Measurements from ENCODE around the gene RASSF7.

Gene RASSF7

GRCh38 chr11:553988-554340 is 6.8 kb upstream of the RASSF7 start:
- H3K79me2 ChIP-seq (ENCODE audit: control insufficient read depth, insufficient read depth, low read length, poor library complexity), result no peaks in the 10 kb centered on the region
- H3K4me1 ChIP-seq (ENCODE audit: control insufficient read depth in 1 of 2, insufficient read depth in 2 of 2, low read length in 2 of 2), result peaks cover 11 to 15% of the 10 kb centered on the region in 2 experiments
- WGBS (ENCODE audit: extremely low coverage, insufficient coverage, insufficient read length), result no CpG with 5 or more reads among the region's 11 CpGs
- no peak overlapping the region for H4K8ac ChIP-seq (ENCODE audit: low read depth, low read length)
- H3K79me1 ChIP-seq (ENCODE audit: low read length), result peaks cover 3% of the 10 kb centered on the region
- no peak overlapping the region for H2BK12ac ChIP-seq (ENCODE audit: low read length)
- no peak overlapping the region for H3K4me3 ChIP-seq (ENCODE audit: low read depth, low read length)
- no peak overlapping the region for H3K4me2 ChIP-seq (ENCODE audit: low read length)
- no peak overlapping the region for H3K27ac ChIP-seq (ENCODE audit: low read depth, low read length)
- H3K27me3 ChIP-seq (ENCODE audit: insufficient read depth, low read length), result peaks cover 17% of the 10 kb centered on the region
- no peaks in the 10 kb centered on the region for H3K36me3 ChIP-seq (ENCODE audit: control insufficient read depth in 1 of 2, insufficient read depth in 2 of 2, low read length in 2 of 2)
- H2BK120ac ChIP-seq (ENCODE audit: insufficient read depth, low read length, poor library complexity), result no peak overlapping the region
- H3K18ac ChIP-seq (ENCODE audit: low read length), result no peak overlapping the region
- no peak overlapping the region for H2BK5ac ChIP-seq (ENCODE audit: low read depth, low read length, poor library complexity)
- H2AK5ac ChIP-seq (ENCODE audit: low read length), result no peak overlapping the region
- no peak overlapping the region for H3K9ac ChIP-seq (ENCODE audit: low read length)
- H4K12ac ChIP-seq (ENCODE audit: low read depth, low read length), result no peak overlapping the region
- H3K9me3 ChIP-seq (ENCODE audit: insufficient read depth, low read depth, low read length), result peaks cover 2% of the 10 kb centered on the region
- H3K14ac ChIP-seq (ENCODE audit: low read length), result no peak overlapping the region
- H3K4ac ChIP-seq (ENCODE audit: low read depth, low read length), result no peak overlapping the region
- no peak overlapping the region for H2AFZ ChIP-seq (ENCODE audit: insufficient read depth, low read length, poor library complexity)
- H3K23ac ChIP-seq (ENCODE audit: low read length), result no peak overlapping the region
- no peak for DNase-seq
- H4K91ac ChIP-seq (ENCODE audit: low read depth, low read length), result peak overlapping the region; percentile 10

DNA sequence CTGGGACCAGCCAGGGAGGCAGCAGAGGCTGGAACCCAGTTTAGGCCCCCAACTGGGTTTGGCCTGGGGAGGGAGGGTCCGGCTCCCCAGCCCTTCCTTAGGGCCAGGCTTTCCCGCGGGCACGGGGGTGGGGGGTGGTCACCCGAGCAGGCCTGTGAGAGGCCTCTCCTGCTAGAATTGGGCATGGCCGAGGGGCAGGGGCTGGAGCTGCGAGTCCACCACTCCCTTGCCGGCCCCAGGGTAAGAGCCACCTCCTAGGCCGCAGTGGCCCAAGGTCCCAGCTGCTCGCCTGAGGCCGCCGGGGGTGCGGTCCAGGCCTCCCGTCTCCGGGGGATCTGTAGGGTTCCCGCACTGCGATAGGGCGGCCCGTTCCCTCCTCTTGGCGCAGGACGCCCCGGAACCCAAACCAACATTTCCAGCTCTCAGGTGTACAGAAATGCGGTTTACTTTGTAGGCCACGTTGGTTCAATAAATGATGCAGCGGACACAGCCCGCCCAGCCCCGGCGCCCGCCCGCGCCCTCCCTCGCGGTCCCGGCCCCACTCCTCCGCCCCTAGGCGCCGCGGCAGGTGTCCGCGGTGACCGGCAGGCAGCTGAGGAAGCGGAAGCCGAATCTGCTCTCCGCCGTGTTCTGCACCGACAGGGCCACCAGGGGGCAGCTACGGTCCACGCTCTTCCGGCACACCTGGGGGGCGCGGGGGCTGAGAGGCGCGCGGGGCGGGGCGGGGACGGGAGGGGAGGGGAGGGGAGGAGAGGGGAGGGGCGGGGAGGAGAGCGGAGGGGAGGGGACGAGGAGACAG is 6.1 kb upstream of the RASSF7 start:
- no peaks in the 10 kb centered on the region for H3K36me3 ChIP-seq (ENCODE audit: control insufficient read depth in 1 of 2, insufficient read depth in 2 of 2, low read length in 2 of 2)
- no peak overlapping the region for H3K18ac ChIP-seq (ENCODE audit: low read length)
- H2BK5ac ChIP-seq (ENCODE audit: low read depth, low read length, poor library complexity), result no peak overlapping the region
- H3K9ac ChIP-seq (ENCODE audit: low read length), result no peak overlapping the region
- H3K79me1 ChIP-seq (ENCODE audit: low read length), result peaks cover 3% of the 10 kb centered on the region
- H3K4me2 ChIP-seq (ENCODE audit: low read length), result peak overlapping the region; percentile 46
- H2AFZ ChIP-seq (ENCODE audit: insufficient read depth, low read length, poor library complexity), result no peak overlapping the region
- H3K4me3 ChIP-seq (ENCODE audit: low read depth, low read length), result no peak overlapping the region
- H4K8ac ChIP-seq (ENCODE audit: low read depth, low read length), result no peak overlapping the region
- WGBS (ENCODE audit: extremely low coverage, insufficient coverage, insufficient read length), result no CpG with 5 or more reads among the region's 60 CpGs
- peaks cover 17% of the 10 kb centered on the region for H3K27me3 ChIP-seq (ENCODE audit: insufficient read depth, low read length)
- no peak overlapping the region for H4K91ac ChIP-seq (ENCODE audit: low read depth, low read length)
- no peak overlapping the region for H2BK120ac ChIP-seq (ENCODE audit: insufficient read depth, low read length, poor library complexity)
- no peak overlapping the region for H3K23ac ChIP-seq (ENCODE audit: low read length)
- no peak overlapping the region for H3K14ac ChIP-seq (ENCODE audit: low read length)
- peaks cover 15 to 18% of the 10 kb centered on the region in 2 experiments for H3K4me1 ChIP-seq (ENCODE audit: control insufficient read depth in 1 of 2, insufficient read depth in 2 of 2, low read length in 2 of 2)
- H3K79me2 ChIP-seq (ENCODE audit: control insufficient read depth, insufficient read depth, low read length, poor library complexity), result no peaks in the 10 kb centered on the region
- peaks cover 2% of the 10 kb centered on the region for H3K9me3 ChIP-seq (ENCODE audit: insufficient read depth, low read depth, low read length)
- H2BK12ac ChIP-seq (ENCODE audit: low read length), result no peak overlapping the region
- H3K27ac ChIP-seq (ENCODE audit: low read depth, low read length), result no peak overlapping the region
- no peak overlapping the region for H2AK5ac ChIP-seq (ENCODE audit: low read length)
- H4K12ac ChIP-seq (ENCODE audit: low read depth, low read length), result no peak overlapping the region
- H3K4ac ChIP-seq (ENCODE audit: low read depth, low read length), result no peak overlapping the region
- DNase-seq, result peak; percentile 57 to 83

DNA sequence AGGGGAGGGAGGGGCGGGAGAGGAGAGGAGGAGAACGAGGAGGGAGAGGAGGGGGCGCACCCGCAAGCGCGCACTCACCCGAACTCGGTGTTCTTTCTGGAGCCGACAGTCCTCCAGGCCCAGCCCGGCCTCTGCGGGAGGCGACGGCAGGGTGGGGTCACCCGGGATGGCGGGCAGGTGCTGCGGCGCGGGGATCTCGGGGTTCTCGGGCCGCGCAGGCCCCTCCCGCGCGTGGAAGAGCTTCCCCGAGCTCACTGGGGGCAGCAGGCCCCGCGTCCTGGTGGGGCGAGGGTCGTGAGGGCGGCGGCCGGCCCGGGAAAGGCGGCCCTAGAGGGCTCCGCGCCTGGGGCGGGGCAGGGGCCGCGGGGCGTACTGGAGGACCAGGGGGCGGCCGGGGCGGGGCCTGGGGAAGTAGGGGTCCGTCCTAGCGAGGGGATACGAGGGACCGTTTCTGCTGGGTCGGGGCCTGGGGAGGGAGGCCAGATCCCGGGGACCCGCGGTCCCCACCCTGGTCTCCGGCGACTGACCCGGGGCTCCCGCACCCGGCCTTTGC is 5.5 kb upstream of the RASSF7 start:
- Histone ChIP-seq H3K9me3 (ENCODE audit: insufficient read depth, low read depth, low read length) (peaks cover 2% of the 10 kb centered on the region), H3K79me2 (ENCODE audit: control insufficient read depth, insufficient read depth, low read length, poor library complexity) (peaks cover 3% of the 10 kb centered on the region), H4K12ac (ENCODE audit: low read depth, low read length) (no peak overlapping the region), H3K18ac (ENCODE audit: low read length) (peak overlapping the region; percentile 24), H3K27me3 (ENCODE audit: insufficient read depth, low read length) (peaks cover 17% of the 10 kb centered on the region), H3K79me1 (ENCODE audit: low read length) (peaks cover 9% of the 10 kb centered on the region), H2AFZ (ENCODE audit: insufficient read depth, low read length, poor library complexity) (peak overlapping the region; percentile 33), H4K8ac (ENCODE audit: low read depth, low read length) (no peak overlapping the region), H2BK120ac (ENCODE audit: insufficient read depth, low read length, poor library complexity) (no peak overlapping the region), H2BK12ac (ENCODE audit: low read length) (no peak overlapping the region), H3K27ac (ENCODE audit: low read depth, low read length) (no peak overlapping the region), H3K36me3 (ENCODE audit: control insufficient read depth in 1 of 2, insufficient read depth in 2 of 2, low read length in 2 of 2) (no peaks in the 10 kb centered on the region), H3K4me3 (ENCODE audit: low read depth, low read length) (peak overlapping the region; percentile 53), H4K91ac (ENCODE audit: low read depth, low read length) (peak overlapping the region; percentile 37), H2BK5ac (ENCODE audit: low read depth, low read length, poor library complexity) (no peak overlapping the region), H3K4me1 (ENCODE audit: control insufficient read depth in 1 of 2, insufficient read depth in 2 of 2, low read length in 2 of 2) (peaks cover 20 to 24% of the 10 kb centered on the region in 2 experiments), H3K4ac (ENCODE audit: low read depth, low read length) (no peak overlapping the region), H2AK5ac (ENCODE audit: low read length) (no peak overlapping the region), H3K23ac (ENCODE audit: low read length) (no peak overlapping the region), H3K9ac (ENCODE audit: low read length) (no peak overlapping the region), H3K14ac (ENCODE audit: low read length) (peak overlapping the region; percentile 60), H3K4me2 (ENCODE audit: low read length) (peak overlapping the region; percentile 67)
- no CpG with 5 or more reads among the region's 57 CpGs for WGBS (ENCODE audit: extremely low coverage, insufficient coverage, insufficient read length)
- no peak for DNase-seq

DNA sequence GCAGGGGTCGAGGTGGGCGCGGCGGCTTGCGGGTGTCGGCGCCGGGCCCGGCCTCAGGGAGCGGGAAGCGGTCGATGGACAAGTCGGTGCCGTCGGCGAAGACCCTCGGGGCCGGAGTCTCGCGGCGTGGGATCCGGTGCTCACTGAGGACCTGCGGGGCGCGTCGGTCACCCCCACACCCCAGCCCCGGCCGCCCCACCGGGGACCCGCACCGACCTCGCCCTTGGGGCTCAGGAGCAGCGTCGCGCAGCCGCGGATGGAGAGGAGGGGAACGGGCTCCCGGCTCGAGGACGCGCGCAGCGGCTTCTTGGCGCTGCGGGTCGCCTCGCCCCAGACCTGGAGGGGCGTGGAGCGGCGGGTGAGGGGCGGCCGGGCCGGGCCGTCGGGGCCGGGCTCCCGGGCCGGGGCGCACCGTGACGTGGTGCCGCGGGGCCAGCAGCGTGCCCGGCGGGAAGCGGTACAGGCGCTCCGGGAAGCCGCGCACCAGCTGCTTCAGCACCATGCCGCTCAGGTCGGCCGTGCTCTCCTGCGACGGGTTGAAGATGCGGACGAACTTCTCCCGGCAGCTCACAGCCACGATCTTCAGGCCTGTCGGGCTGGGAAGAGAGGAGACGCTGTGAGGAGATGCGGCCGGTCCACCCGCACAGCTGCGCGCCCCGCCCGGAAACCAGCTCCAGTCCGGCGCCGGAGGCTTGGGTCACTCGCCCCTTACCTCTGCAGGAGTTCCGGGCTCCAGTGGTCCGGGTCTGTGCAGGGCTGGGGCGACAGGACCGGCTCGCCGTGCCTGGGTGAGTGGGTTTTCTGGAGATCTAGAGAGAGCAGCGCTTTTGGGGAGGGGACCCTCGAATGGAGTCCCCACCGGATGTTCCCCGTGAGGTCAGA is 4.7 kb upstream of the RASSF7 start:
- no peaks in the 10 kb centered on the region for H3K36me3 ChIP-seq (ENCODE audit: control insufficient read depth in 1 of 2, insufficient read depth in 2 of 2, low read length in 2 of 2)
- H2AFZ ChIP-seq (ENCODE audit: insufficient read depth, low read length, poor library complexity), result no peak overlapping the region
- H3K14ac ChIP-seq (ENCODE audit: low read length), result no peak overlapping the region
- peaks cover 2% of the 10 kb centered on the region for H3K9me3 ChIP-seq (ENCODE audit: insufficient read depth, low read depth, low read length)
- H3K4ac ChIP-seq (ENCODE audit: low read depth, low read length), result no peak overlapping the region
- H2BK120ac ChIP-seq (ENCODE audit: insufficient read depth, low read length, poor library complexity), result no peak overlapping the region
- H4K91ac ChIP-seq (ENCODE audit: low read depth, low read length), result peak overlapping the region; percentile 37
- no peak overlapping the region for H4K8ac ChIP-seq (ENCODE audit: low read depth, low read length)
- no peak overlapping the region for H3K23ac ChIP-seq (ENCODE audit: low read length)
- H3K79me1 ChIP-seq (ENCODE audit: low read length), result peaks cover 13% of the 10 kb centered on the region
- peak overlapping the region; percentile 67 for H3K4me2 ChIP-seq (ENCODE audit: low read length)
- peaks cover 17% of the 10 kb centered on the region for H3K27me3 ChIP-seq (ENCODE audit: insufficient read depth, low read length)
- no CpG with 5 or more reads among the region's 104 CpGs for WGBS (ENCODE audit: extremely low coverage, insufficient coverage, insufficient read length)
- H3K9ac ChIP-seq (ENCODE audit: low read length), result no peak overlapping the region
- H2AK5ac ChIP-seq (ENCODE audit: low read length), result no peak overlapping the region
- H2BK12ac ChIP-seq (ENCODE audit: low read length), result no peak overlapping the region
- H3K4me3 ChIP-seq (ENCODE audit: low read depth, low read length), result no peak overlapping the region
- DNase-seq, result peak in 1 of 2 donors; percentile 48
- no peak overlapping the region for H3K18ac ChIP-seq (ENCODE audit: low read length)
- peaks cover 6% of the 10 kb centered on the region for H3K79me2 ChIP-seq (ENCODE audit: control insufficient read depth, insufficient read depth, low read length, poor library complexity)
- H2BK5ac ChIP-seq (ENCODE audit: low read depth, low read length, poor library complexity), result no peak overlapping the region
- H3K4me1 ChIP-seq (ENCODE audit: control insufficient read depth in 1 of 2, insufficient read depth in 2 of 2, low read length in 2 of 2), result peaks cover 20 to 25% of the 10 kb centered on the region in 2 experiments
- H4K12ac ChIP-seq (ENCODE audit: low read depth, low read length), result no peak overlapping the region
- no peak overlapping the region for H3K27ac ChIP-seq (ENCODE audit: low read depth, low read length)
